ENCODE data around the gene NKPD1. TPM values are rescaled to one million over a fixed set of nuclear protein-coding genes. Genes with fewer than 3 reads are reported as not detected.

Gene NKPD1
- under 1 TPM; 0.06 to 0.21 (median 0.13) TPM for polyA plus RNA-seq (ENCODE audit: insufficient read length in 4 of 4)

- no peak for DNase-seq (ENCODE audit: low read depth in 4 of 4, low spot score in 3 of 4)
Observed at GRCh38 chr19:45160870-45161737, at the start of gene NKPD1. TSS of gene NKPD1 (minus strand) at chr19:45160982. CDS start at chr19:45160150, 832 bp downstream.

- DNase-seq (ENCODE audit: low read depth in 4 of 4, low spot score in 3 of 4) = no peak
Observed at GRCh38 chr19:45206328-45206727, 45.5 kb upstream of the NKPD1 start.

DNA sequence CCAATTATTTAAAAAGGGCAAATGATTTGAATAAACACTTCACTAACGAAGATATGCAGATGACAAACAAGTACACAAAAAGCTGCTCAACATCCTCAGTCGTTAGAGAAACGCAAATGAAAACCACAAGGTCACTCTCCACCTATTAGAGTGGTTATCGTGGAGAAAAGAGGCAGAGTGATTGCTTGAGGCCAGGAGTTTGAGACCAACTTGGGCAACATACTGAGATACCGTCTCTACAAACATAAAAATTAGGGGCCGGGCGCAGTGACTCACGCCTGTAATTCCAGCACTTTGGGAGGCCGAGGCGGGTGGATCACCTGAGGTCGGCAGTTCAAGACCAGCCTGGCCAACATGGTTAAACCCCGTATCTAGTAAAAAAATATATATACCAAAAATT, 45.0 kb upstream of the NKPD1 start:
- no peak for DNase-seq (ENCODE audit: low read depth in 4 of 4, low spot score in 3 of 4)

DNA sequence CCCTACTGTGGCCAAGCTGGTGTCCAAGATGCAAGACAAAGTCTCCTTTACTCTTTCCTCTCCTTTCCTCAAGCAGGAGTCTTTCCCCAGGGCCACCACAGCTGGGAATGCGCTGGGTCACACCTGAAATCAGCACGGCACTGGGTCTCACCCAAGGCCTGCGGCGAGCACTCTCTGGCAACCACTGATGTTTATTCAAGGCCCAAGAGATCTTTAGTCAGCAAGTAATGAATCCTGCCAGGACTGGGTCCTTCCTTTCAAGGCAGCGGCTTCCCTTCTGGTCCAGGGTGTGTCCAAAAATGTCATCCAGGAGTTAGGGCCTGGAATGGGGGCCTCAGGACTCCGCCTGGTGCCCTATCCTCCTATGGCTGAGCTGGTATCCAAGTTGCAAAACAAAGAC, 41.9 kb upstream of the NKPD1 start:
- DNase-seq (ENCODE audit: low read depth in 4 of 4, low spot score in 3 of 4) = no peak

- DNase-seq (ENCODE audit: low read depth in 4 of 4, low spot score in 3 of 4) = no peak
Observed at GRCh38 chr19:45200568-45200967, 39.8 kb upstream of the NKPD1 start.

DNA sequence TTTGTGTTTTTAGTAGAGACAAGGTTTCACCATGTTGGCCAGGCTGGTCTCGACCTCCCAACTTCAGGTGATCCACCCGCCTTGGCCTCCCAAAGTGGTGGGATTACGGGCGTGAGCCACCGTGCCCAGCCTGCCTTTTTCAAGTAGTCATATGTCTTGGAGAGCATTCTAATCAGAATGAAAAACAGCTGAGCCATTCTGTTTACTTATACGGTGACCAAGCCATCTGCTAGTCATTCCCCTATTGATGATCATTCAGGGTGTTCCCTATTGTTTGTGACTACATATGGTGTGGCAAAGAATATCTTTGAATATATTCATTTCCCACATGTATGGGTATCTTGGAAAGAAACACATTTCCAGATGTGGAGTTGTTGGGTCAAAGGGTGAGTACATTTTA, 35.0 kb upstream of the NKPD1 start:
- no peak for DNase-seq (ENCODE audit: low read depth in 4 of 4, low spot score in 3 of 4)

DNA sequence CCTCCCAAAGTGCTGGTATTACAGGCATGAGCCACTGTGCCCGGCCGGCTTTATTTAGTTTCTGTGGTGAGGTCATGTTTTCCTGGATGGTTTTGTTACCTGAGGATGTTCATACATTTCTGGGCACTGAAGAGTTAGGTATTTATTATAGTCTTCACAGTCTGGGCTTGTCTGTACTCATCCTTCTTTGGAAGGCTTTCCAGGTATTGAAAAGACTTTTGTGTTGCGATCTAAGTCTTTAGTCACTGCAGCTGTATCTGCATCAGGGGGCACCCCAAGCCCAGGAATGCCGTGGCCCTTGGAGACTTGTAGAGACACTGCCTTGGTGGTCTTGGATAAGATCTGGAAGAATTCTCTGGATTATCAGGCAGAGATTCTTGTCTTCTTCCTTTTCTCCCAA, 30.6 kb upstream of the NKPD1 start:
- DNase-seq (ENCODE audit: low read depth in 4 of 4, low spot score in 3 of 4) = no peak

GRCh38 chr19:45189971-45190370, 29.2 kb upstream of the NKPD1 start:
- DNase-seq (ENCODE audit: low read depth in 4 of 4, low spot score in 3 of 4) = no peak

DNA sequence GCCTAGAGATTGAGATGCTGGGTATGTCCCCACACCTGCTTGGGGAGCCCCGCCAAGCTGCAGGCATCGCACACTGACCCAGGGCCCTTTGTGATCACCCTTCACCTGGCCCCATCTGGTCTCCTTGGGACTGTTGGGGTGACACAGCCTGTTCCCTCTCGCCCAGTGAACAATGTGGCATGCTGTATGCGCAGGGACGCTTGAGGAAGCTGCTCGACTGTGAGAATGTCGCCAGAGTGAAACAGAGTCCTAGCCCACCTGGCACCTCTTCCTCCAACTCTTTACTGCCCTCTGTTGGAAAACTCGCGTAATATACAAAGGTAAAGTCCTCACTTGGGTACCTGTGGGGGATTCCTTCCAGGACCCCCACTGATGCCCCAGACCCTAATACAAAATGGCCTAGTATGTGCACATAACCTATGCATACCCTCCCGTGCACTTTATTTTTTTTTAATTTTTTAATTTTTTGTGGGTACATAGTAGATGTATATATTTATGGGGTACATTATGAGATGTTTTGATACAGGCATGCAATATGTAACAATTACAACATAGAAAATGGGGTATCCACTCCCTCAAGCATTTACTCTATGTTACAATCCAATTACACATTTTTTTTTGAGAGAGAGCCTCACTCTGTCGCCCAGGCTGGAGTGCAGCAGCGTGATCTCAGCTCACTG, 26.8 kb upstream of the NKPD1 start:
- no peak for DNase-seq (ENCODE audit: low read depth in 4 of 4, low spot score in 3 of 4)

DNA sequence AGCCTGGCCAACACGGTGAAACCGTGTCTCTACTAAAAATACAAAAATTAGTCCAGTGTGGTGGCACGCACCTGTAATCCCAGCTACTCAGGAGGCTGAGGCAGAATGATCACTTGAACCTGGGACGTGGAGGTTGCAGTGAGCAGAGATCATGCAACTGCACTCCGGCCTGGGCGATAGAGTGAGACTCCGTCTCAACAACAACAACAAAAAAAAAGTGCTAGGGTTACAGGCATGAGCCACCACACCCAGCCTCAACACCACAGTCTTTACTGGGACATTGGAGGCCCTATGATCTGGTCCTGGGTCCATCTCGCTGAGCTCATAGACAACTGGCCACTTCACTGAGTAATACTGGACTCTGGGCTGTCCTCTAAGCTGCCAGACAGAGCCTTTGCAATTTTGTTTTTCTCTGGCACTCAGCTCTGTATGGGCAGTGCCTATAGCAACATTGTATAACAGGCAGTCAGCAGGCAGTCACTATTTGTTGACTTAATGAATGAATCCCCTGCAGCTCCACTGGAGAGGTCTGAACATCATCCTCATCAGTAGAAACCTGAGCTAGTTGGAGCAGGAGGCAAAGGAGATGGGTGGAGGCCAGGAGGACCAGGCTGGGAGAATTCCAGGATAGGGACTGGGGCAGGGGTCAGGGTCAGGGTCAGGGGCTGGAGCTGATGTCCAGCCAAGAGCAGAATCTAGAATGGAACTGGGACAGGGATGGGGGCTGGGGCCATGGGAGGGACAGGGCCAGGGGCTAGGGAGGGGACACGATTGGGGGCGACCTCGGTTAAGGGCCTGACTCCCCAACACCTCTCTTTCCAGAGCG, 25.9 kb upstream of the NKPD1 start:
- DNase-seq (ENCODE audit: low read depth in 4 of 4, low spot score in 3 of 4) = no peak

GRCh38 chr19:45184115-45184514, 23.3 kb upstream of the NKPD1 start:
- no peak for DNase-seq (ENCODE audit: low read depth in 4 of 4, low spot score in 3 of 4)

- no peak for DNase-seq (ENCODE audit: low read depth in 4 of 4, low spot score in 3 of 4)
Observed at GRCh38 chr19:45182758-45183157, 22.0 kb upstream of the NKPD1 start.

- no peak for DNase-seq (ENCODE audit: low read depth in 4 of 4, low spot score in 3 of 4)
Observed at GRCh38 chr19:45180936-45181335, 20.2 kb upstream of the NKPD1 start.

DNA sequence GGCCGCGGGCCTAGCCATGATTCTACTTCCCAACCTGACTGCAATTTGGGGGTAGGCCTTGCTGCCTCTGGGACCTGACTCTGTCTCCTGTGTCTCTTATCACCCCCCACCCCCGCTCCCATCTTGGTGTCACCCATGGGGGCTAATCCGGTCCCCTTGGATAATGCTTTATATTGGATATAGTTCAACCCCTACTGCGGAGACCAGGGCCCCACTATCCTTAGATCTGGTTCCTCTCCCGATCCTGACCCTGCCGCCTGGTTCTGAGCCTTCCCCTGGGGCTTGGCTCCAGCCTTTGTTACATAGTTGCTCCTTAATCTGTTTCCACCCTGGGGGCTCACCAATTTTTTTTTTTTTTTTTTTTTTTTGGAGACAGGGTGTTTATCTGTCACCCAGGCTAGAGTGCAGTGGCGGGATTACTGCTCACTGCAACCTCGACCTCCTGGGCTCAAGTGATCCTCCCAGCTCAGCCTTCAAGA, 19.1 kb upstream of the NKPD1 start:
- no peak for DNase-seq (ENCODE audit: low read depth in 4 of 4, low spot score in 3 of 4)

GRCh38 chr19:45179072-45179891, 18.5 kb upstream of the NKPD1 start:
- no peak for DNase-seq (ENCODE audit: low read depth in 4 of 4, low spot score in 3 of 4)

GRCh38 chr19:45178262-45179071, 17.7 kb upstream of the NKPD1 start, which contains the start of gene BLOC1S3:
TSS of gene BLOC1S3 (plus strand) at chr19:45178784. CDS start at chr19:45179297, 513 bp downstream.
- peak; percentile 99 to 100 (median 100) for DNase-seq (ENCODE audit: low read depth in 4 of 4, low spot score in 3 of 4)

DNA sequence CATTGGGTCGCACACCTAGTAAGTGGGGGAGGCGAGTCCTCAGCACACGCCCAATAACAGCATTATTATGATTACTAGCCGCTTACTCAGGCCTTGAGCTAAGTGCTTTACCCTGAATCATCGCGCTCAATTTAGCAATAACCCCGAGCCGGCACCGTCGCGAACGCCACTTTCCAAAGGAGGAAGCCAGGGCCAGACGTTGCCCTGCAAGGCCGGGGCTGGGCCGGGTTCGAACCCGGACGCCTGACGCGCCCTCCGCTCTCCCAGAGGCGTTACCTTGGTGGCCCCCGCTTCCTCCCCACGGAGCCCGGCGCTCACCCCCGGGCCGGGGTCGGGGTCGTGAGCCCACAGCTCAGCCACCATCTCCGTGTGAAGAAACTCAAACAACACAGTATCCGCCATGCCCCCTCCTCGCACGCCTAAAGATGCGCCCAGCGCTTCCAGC, 17.1 kb upstream of the NKPD1 start, which contains the start of gene TRAPPC6A:
Gene TRAPPC6A, minus strand, starts transcription at position 421 of the 445 bp plus-strand sequence. Its CDS starts 19 bp downstream, at position 402.
- no peak for DNase-seq (ENCODE audit: low read depth in 4 of 4, low spot score in 3 of 4)

DNA sequence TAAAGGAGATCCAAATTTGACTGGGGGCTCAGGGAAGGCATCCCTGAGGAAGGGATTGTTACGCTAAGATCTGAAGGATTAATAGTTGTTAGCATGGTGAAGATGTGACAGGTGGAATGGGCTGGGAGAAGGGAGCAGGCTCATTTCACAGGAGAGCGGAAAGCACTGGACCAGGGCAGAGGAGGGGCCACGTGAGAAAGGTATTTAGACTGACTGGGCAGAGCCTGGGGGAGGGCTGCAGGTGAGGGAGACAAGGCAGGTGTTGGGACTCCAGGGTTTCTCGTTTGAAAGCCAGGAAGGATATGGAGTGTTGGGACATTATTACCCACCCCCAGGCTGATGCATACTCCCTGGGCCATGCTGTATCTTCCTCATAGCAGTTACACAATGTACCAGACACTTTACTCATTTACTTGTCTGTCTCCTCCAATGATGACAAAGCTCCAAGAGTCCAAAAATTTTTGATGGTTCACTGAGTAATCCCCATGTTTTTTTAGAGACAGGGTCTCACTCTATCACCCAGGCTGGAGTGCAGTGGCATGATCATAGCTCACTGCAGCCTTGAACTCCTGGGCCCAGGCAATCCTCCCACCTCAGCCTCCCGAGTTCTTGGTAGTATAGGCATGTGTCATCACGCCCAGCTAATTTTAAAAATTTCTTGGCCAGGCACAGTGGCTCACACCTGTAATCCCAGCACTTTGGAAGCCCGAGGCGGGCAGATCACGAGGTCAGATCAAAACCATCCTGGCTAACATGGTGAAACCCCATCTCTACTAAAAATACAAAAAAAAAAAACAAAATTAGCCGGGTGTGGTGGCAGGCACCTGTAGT, 14.9 kb upstream of the NKPD1 start:
- no peak for DNase-seq (ENCODE audit: low read depth in 4 of 4, low spot score in 3 of 4)
